ENCODE data around the gene FBXO15.

- no peak for TF ChIP-seq POLR2A (IDR thresholded peaks at IDR 0.05)
- TF ChIP-seq EP300 (IDR thresholded peaks at IDR 0.05), result peak in 2 of 4 donors; percentile 43 to 67
- TF ChIP-seq CTCF (IDR thresholded peaks at IDR 0.05), result no peak
Observed at GRCh38 chr18:74069178-74070050, 78.2 kb downstream of the FBXO15 start.
